ENCODE data around the gene CDV3.
"Not testable (repeated sequence)": the region's sequence is repeated elsewhere in the genome, so short reads cannot be mapped to it uniquely, and the experiment has no call there.

The CDV3 gene

GRCh38 chr3:133573629-133574194, at the start of gene CDV3:
Gene CDV3, plus strand, starts transcription at chr3:133573686. Its CDS starts 359 bp downstream, at chr3:133574045.
- DNase-seq = no peak

GRCh38 chr3:133523758-133524157, 49.7 kb upstream of the CDV3 start:
- not testable (repeated sequence) for DNase-seq

- DNase-seq = no peak
These were observed 48.1 kb upstream of the CDV3 start for GRCh38 chr3:133525435-133525834.

- DNase-seq = no peak
These were observed 46.3 kb upstream of the CDV3 start for GRCh38 chr3:133527081-133527715.

GRCh38 chr3:133529809-133530208, 43.7 kb upstream of the CDV3 start:
- no peak for DNase-seq

- no peak for DNase-seq
These were observed 41.5 kb upstream of the CDV3 start for GRCh38 chr3:133531981-133532380.

- DNase-seq = peak; percentile 35
These were observed 40.5 kb upstream of the CDV3 start for GRCh38 chr3:133532951-133533350.

GRCh38 chr3:133535971-133536881, 37.3 kb upstream of the CDV3 start:
- no peak for DNase-seq

- DNase-seq = not testable (repeated sequence)
These were observed 36.4 kb upstream of the CDV3 start for GRCh38 chr3:133537131-133537530.

- no peak for DNase-seq
These were observed 35.3 kb upstream of the CDV3 start for GRCh38 chr3:133538154-133538553.

GRCh38 chr3:133540896-133541674, 32.4 kb upstream of the CDV3 start:
- DNase-seq = peak; percentile 27

GRCh38 chr3:133542871-133543270, 30.6 kb upstream of the CDV3 start:
- DNase-seq = no peak

GRCh38 chr3:133544983-133545382, 28.5 kb upstream of the CDV3 start:
- not testable (repeated sequence) for DNase-seq

- no peak for DNase-seq
These were observed 25.9 kb upstream of the CDV3 start for GRCh38 chr3:133547432-133548041.

GRCh38 chr3:133548090-133548489, 25.4 kb upstream of the CDV3 start:
- DNase-seq = no peak

- no peak for DNase-seq
These were observed 23.9 kb upstream of the CDV3 start for GRCh38 chr3:133549565-133549964.

GRCh38 chr3:133551589-133551988, 21.9 kb upstream of the CDV3 start:
- not testable (repeated sequence) for DNase-seq

- no peak for DNase-seq
These were observed 11.8 kb upstream of the CDV3 start for GRCh38 chr3:133561679-133562078.

- DNase-seq = no peak
These were observed 11.1 kb upstream of the CDV3 start for GRCh38 chr3:133562376-133562775.

GRCh38 chr3:133563186-133563591, 10.3 kb upstream of the CDV3 start:
- no peak for DNase-seq

- DNase-seq = no peak
These were observed 9.7 kb upstream of the CDV3 start for GRCh38 chr3:133563816-133564215.

- no peak for DNase-seq
These were observed 5.0 kb upstream of the CDV3 start for GRCh38 chr3:133568294-133569014.

Measured in hematopoietic multipotent progenitor cell treated with erythropoietin and hydrocortisone succinate and interleukin-3 and kit ligand, for 8 days (in vitro differentiated cells).